PC-3 (cell line): Measurements from ENCODE around the gene ABLIM1.

Source experiments
- CTCF ChIP-seq: fragments of 300-600 bp; sonication (generic); conservative IDR thresholded peaks from 2 replicates; pipeline ENCODE4 v1.5.1; 2017; ENCODE audit warnings: antibody characterized with exemption, low read depth, mild to moderate bottlenecking, low read length
- EZH2 ChIP-seq: fragments of 300-600 bp; sonication (generic); IDR thresholded peaks from one replicate; pipeline ENCODE4 v1.6.1; 2017; ENCODE audit warnings: antibody characterized with exemption, mild to moderate bottlenecking, low read length; ENCODE audit not compliant: unreplicated experiment

GRCh38 chr10:114600057-114600456 lies 58.0 kb downstream of the ABLIM1 start:
- no peak for TF ChIP-seq CTCF
- TF ChIP-seq EZH2 = no peak
